Activated B cell treated with CpG ODN at 0.5 μM for 24 hours (primary cell): ENCODE results near the gene CYB5R3. TPM values are rescaled to one million over a fixed set of nuclear protein-coding genes. Genes with fewer than 3 reads are reported as not detected.
A peak's percentile ranks its signal among the peaks of the same experiment; 100 is the strongest.
"Not testable (repeated sequence)": the region's sequence is repeated elsewhere in the genome, so short reads cannot be mapped to it uniquely, and the experiment has no call there.

Source experiments
- ATAC-seq: fragments of 200-7000 bp; cut with Tn5 transposase; one replicate; pipeline ENCODE4 v1.10.0; 2021; ENCODE audit warnings: low read depth, mild to moderate bottlenecking, moderate library complexity
- CTCF ChIA-PET: fragments of 350-600 bp; sonication (Branson Sonifier 250); formaldehyde crosslinking; loops from one replicate; lab custom pipeline; 2021; ENCODE audit warnings: antibody characterized with exemption; lab: Charles Lee
- POLR2A ChIA-PET: fragments of 350-600 bp; sonication (Branson Sonifier 250); formaldehyde crosslinking; loops from one replicate; lab custom pipeline; 2021; ENCODE audit warnings: antibody characterized with exemption; lab: Charles Lee
- DNase-seq: peaks from one replicate; pipeline ENCODE4 v3.0.0; 2022
- H3K27ac Mint-ChIP-seq: one replicate; pipeline ENCODE4 v1.8.0; 2020; ENCODE audit warnings: mixed read lengths
- H3K27me3 Mint-ChIP-seq: one replicate; pipeline ENCODE4 v1.8.0; 2021; ENCODE audit warnings: mixed read lengths
- H3K36me3 Mint-ChIP-seq: one replicate; pipeline ENCODE4 v1.8.0; 2021; ENCODE audit warnings: low read depth, mixed read lengths
- H3K4me1 Mint-ChIP-seq: one replicate; pipeline ENCODE4 v1.8.0; 2021; ENCODE audit warnings: mixed read lengths
- H3K4me3 Mint-ChIP-seq: one replicate; pipeline ENCODE4 v1.8.0; 2020; ENCODE audit warnings: mild to moderate bottlenecking, mixed read lengths
- H3K9me3 Mint-ChIP-seq: one replicate; pipeline ENCODE4 v1.8.0; 2020; ENCODE audit warnings: mixed read lengths
- intact Hi-C: fragments of 100-400 bp; cut with micrococcal nuclease; formaldehyde crosslinking; loops from one replicate; pipeline ENCODE4 v1.15.1; 2024
- total RNA-seq: library from RNA; stranded (reverse); gene quantifications from 2 replicates; pipeline ENCODE4 v1.2.3, GENCODE V29; 2022
- TF ChIP-seq, protein P1 (sequence below): fragments of 200-600 bp; IDR thresholded peaks from one replicate; pipeline ENCODE4 v1.8.0; 2022; ENCODE audit warnings: antibody characterized with exemption, mild to moderate bottlenecking

CYB5R3 gene
- total RNA-seq, 1 donor from 2014 or later = 91.7 TPM

DNA sequence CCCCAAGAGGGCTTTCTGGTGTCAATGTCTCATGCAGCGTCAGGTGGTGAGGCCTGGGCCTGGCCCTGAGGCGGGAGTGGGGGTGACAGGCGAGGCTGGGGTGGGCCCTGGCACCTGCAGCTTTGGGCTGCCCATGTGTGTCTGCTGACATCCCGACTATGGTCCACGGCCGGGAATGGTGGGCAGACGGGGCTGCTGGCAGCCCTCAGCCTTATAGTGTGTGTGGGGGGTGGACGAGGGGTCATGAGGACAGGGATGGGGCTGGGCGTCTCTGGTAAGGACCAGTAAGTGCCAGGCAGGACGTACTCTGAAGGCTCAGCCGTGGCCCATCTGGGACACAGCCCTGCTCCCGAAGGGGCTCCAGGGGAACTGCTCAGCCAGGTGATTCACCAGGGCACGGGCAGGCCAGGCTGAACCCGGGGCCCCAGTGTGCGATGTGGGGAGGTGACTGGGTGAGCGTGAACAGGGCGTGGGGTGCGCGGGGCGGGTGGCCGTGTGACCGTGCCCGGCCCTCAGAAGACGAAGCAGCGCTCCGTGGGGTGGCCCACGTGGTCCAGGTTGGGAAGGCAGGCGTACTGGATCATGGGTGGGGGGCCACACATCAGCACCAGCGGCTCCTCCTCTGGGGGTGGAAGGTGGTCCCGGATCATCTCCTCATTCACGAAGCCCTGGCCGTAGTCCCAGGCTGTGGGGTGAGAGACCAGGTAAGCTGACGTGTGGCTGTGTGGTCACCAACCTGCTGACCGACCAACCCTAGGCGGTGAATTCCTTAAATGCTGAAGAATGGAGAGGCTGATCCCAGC, 29.7 kb downstream of the CYB5R3 start:
- no peak overlapping the region for H3K27ac Mint-ChIP-seq
- H3K36me3 Mint-ChIP-seq = peaks cover 32% of the 10 kb centered on the region
- no peak overlapping the region for H3K4me3 Mint-ChIP-seq
- DNase-seq = no peak
- peaks cover 44% of the 10 kb centered on the region for H3K4me1 Mint-ChIP-seq
- ATAC-seq = no peak
- ChIA-PET POLR2A (interaction anchor here (0.6 to 2.0 kb wide), 3 partner anchors 36 to 110 kb away, joined by 3 to 6 read pairs (median 5); no protein-coding TSS in a partner anchor), CTCF (interaction anchor here (2.4 kb wide), 1 partner anchor 248 kb away, joined by 11 read pairs; no protein-coding TSS in a partner anchor)
- no peaks in the 10 kb centered on the region for H3K9me3 Mint-ChIP-seq
- intact Hi-C loops = no loop called here
- H3K27me3 Mint-ChIP-seq = no peaks in the 10 kb centered on the region
- TF ChIP-seq, protein P1, sequence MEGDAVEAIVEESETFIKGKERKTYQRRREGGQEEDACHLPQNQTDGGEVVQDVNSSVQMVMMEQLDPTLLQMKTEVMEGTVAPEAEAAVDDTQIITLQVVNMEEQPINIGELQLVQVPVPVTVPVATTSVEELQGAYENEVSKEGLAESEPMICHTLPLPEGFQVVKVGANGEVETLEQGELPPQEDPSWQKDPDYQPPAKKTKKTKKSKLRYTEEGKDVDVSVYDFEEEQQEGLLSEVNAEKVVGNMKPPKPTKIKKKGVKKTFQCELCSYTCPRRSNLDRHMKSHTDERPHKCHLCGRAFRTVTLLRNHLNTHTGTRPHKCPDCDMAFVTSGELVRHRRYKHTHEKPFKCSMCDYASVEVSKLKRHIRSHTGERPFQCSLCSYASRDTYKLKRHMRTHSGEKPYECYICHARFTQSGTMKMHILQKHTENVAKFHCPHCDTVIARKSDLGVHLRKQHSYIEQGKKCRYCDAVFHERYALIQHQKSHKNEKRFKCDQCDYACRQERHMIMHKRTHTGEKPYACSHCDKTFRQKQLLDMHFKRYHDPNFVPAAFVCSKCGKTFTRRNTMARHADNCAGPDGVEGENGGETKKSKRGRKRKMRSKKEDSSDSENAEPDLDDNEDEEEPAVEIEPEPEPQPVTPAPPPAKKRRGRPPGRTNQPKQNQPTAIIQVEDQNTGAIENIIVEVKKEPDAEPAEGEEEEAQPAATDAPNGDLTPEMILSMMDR = no peak

DNA sequence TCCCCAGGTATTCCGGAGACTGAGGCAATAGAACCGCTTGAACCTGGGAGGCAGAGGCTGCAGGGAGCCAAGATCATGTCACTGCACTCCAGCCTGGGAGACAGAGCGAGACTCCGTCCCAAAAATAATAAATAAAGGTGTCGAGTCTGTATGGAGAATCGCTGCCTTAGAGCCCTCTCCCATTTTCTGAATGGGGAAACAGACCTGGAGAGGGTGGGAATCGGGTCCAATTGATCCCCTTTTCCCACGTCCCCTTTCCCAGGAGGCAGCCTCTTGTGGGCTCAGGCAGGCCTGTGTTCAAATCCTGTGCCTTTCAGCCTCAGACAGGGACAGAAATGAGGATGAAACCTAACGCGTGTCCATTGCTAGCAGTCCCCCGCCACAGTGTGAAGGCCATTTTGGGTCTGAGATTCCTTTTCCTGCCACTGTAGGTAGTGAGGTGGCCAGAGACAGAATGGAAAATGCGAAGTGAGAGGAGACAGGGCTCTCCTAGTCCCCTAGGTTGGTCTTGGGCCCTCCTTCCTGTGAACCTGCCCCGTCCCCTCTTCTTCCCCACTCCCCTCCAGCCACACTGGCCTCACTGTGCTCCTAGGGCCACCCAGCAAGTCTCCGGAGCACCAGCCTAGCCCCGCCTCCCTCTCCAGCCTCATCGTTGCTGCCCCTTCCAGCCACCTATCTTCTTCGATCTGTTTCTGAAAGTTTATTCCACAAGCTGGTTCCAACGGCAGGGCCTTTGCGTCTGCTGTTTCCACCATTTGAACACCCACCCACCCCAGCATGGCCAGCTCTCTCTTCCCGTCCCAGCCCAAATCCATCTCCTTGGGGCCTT, 31.8 kb downstream of the CYB5R3 start:
- no peak for DNase-seq
- peaks cover 37% of the 10 kb centered on the region for H3K36me3 Mint-ChIP-seq
- CTCF ChIA-PET = no interaction called here
- no peaks in the 10 kb centered on the region for H3K9me3 Mint-ChIP-seq
- no peaks in the 10 kb centered on the region for H3K27me3 Mint-ChIP-seq
- H3K27ac Mint-ChIP-seq = peak overlapping the region; percentile 50
- intact Hi-C loops = no loop called here
- ATAC-seq = no peak
- POLR2A ChIA-PET = interaction anchor here (0.6 to 4.0 kb wide), 5 partner anchors 26 to 134 kb away, joined by 3 to 96 read pairs (median 34); partner anchors contain the start of gene CYB5R3
- TF ChIP-seq, protein P1 = no peak
- no peak overlapping the region for H3K4me3 Mint-ChIP-seq
- peaks cover 44% of the 10 kb centered on the region for H3K4me1 Mint-ChIP-seq

DNA sequence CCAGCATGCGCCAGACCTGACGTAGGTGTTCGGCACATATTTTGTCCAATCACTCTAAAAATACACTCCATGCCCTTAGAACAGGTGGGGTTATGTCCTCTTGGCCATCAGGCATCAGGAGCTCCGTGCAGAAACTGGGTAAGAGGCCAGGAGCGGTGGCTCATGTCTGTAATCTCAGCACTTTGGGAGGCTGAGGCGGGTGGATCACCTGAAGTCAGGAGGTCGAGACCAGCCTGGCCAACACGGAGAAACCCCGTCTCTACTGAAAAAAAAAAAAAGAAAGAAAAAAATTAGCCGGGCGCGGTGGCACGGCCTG, 33.4 kb downstream of the CYB5R3 start:
- CTCF ChIA-PET = interaction anchor here (0.9 to 1.3 kb wide), 3 partner anchors 22 to 521 kb away, joined by 3 read pairs; no protein-coding TSS in a partner anchor
- intact Hi-C loops = loop anchor here (1.0 to 2.0 kb wide), 8 partner anchors 33 to 399 kb away; partner anchors contain the start of genes ARFGAP3, CYB5R3, PACSIN2 and SERHL2
- ATAC-seq = not testable (repeated sequence)

GRCh38 chr22:42615092-42615859, 33.9 kb downstream of the CYB5R3 start:
- peak; percentile 73 for ATAC-seq
- Mint-ChIP-seq H3K9me3 (no peaks in the 10 kb centered on the region), H3K4me3 (peak overlapping the region; percentile 97), H3K27ac (peak overlapping the region; percentile 100), H3K4me1 (peaks cover 51% of the 10 kb centered on the region), H3K27me3 (no peaks in the 10 kb centered on the region), H3K36me3 (peaks cover 48% of the 10 kb centered on the region)
- CTCF ChIA-PET = interaction anchor here (0.9 to 1.7 kb wide), 5 partner anchors 23 to 522 kb away, joined by 3 to 6 read pairs (median 3); no protein-coding TSS in a partner anchor
- TF ChIP-seq, protein P1 = no peak
- POLR2A ChIA-PET = interaction anchor here (0.5 to 4.0 kb wide), 85 partner anchors 9 to 1424 kb away, joined by 3 to 96 read pairs (median 4); partner anchors contain the start of genes ARFGAP3, ATP5MGL, CYB5R3 and DESI1
- DNase-seq = peak; percentile 79
- intact Hi-C loops = loop anchor here (1.0 to 2.0 kb wide), 8 partner anchors 32 to 400 kb away; partner anchors contain the start of genes ARFGAP3, CYB5R3, PACSIN2 and SERHL2

More for the DNA sequence above, 33.4 kb downstream of the CYB5R3 start:
- Mint-ChIP-seq H3K4me3 (peak overlapping the region; percentile 97), H3K4me1 (peaks cover 45% of the 10 kb centered on the region), H3K27ac (peak overlapping the region; percentile 100), H3K36me3 (peaks cover 45% of the 10 kb centered on the region)
- H3K9me3 Mint-ChIP-seq, H3K27me3 Mint-ChIP-seq, DNase-seq: not testable (repeated sequence)
- POLR2A ChIA-PET = interaction anchor here (0.5 to 4.0 kb wide), 49 partner anchors 8 to 1169 kb away, joined by 3 to 96 read pairs (median 5); partner anchors contain the start of genes ARFGAP3, ATP5MGL, CYB5R3 and PACSIN2
